Endothelial cell of umbilical vein (primary cell): ENCODE data around the gene SESN2. TPM values are rescaled to one million over a fixed set of nuclear protein-coding genes. Genes with fewer than 3 reads are reported as not detected.
"Not testable (repeated sequence)": the region's sequence is repeated elsewhere in the genome, so short reads cannot be mapped to it uniquely, and the experiment has no call there.

Source experiments
- BruUV-seq: library from RNA; stranded (reverse); fragments of 400-500 nt; replicated peaks from 2 replicates; lab custom pipeline; 2021; lab: Mats Ljungman, UMichigan
- CTCF ChIA-PET: fragments of 300-600, 350-600 bp; sonication (Branson Sonifier 250); formaldehyde crosslinking; loops from one replicate; lab custom pipeline; 2021; ENCODE audit warnings: antibody characterized with exemption, inconsistent platforms; lab: Charles Lee
- POLR2A ChIA-PET: fragments of 300-600, 350-600 bp; sonication (Branson Sonifier 250); formaldehyde crosslinking; loops from one replicate; lab custom pipeline; 2021; ENCODE audit warnings: antibody characterized with exemption, inconsistent platforms; lab: Charles Lee
- DNase-seq: peaks from one replicate; pipeline ENCODE4 v3.0.0-alpha.2; 2011; ENCODE audit warnings: low read depth, low spot score
- FAIRE-seq: peaks from 2 replicates; lab custom pipeline; 2011; peaks lifted over from hg19 to GRCh38; lab: Jason Lieb, UNC
- H2AFZ ChIP-seq: 2 replicates; pipeline ENCODE4 v1.6.0; 2012; ENCODE audit warnings: low read depth, low read length, control low read depth, inconsistent platforms
- H3K27ac ChIP-seq: 2 replicates; pipeline ENCODE4 v1.5.1; 2011; ENCODE audit warnings: low read depth, mild to moderate bottlenecking, control low read depth, low read length, moderate library complexity; ENCODE audit not compliant: insufficient read depth
- H3K27me3 ChIP-seq, 2 experiments: 2 replicates each; pipeline versions ENCODE4 v1.6.0 to v1.6.1; 2011; ENCODE audit warnings: low read length in 2 of 2, mixed read lengths in 1 of 2; ENCODE audit not compliant: control insufficient read depth in 2 of 2, insufficient read depth in 2 of 2
- H3K36me3 ChIP-seq, 2 experiments: 2 replicates in 1 of 2; 3 replicates in 1 of 2; pipeline ENCODE4 v1.5.1; 2011; ENCODE audit warnings: low read length in 2 of 2, mild to moderate bottlenecking in 1 of 2, moderate library complexity in 1 of 2; ENCODE audit not compliant: control insufficient read depth in 2 of 2, insufficient read depth in 2 of 2; ENCODE audit errors: extremely low read depth in 1 of 2
- H3K4me1 ChIP-seq: 3 replicates; pipeline ENCODE4 v1.5.1; 2011; ENCODE audit warnings: mild to moderate bottlenecking, low read length; ENCODE audit not compliant: control insufficient read depth, insufficient read depth; ENCODE audit errors: extremely low read depth
- H3K4me2 ChIP-seq: 2 replicates; pipeline ENCODE4 v1.6.1; 2011; ENCODE audit warnings: low read length, control low read depth, mixed read lengths; ENCODE audit not compliant: insufficient read depth
- H3K4me3 ChIP-seq, 3 experiments: fragments of 200-600 bp in 1 of 3; sonication (generic), shearing (Covaris generic) in 1 of 3; replicated peaks in 1 of 3; 2 replicates each; pipeline ENCODE4 v1.5.1; 2011 to 2016; ENCODE audit warnings: control low read depth in 3 of 3, low read length in 3 of 3, mild to moderate bottlenecking in 2 of 3, inconsistent platforms in 1 of 3, low read depth in 1 of 3, moderate library complexity in 1 of 3; ENCODE audit not compliant: insufficient read depth in 1 of 3
- H3K79me2 ChIP-seq: 2 replicates; pipeline ENCODE4 v1.6.0; 2012; ENCODE audit warnings: low read length, inconsistent platforms; ENCODE audit not compliant: control insufficient read depth, insufficient read depth
- H3K9ac ChIP-seq: replicated peaks from 2 replicates; pipeline ENCODE3; 2011; ENCODE audit warnings: low read length, control low read depth; ENCODE audit not compliant: insufficient read depth; ENCODE audit errors: extremely low read depth
- H3K9me1 ChIP-seq: replicated peaks from 3 replicates; pipeline ENCODE4 v1.6.0; 2011; ENCODE audit warnings: mild to moderate bottlenecking, low read length; ENCODE audit not compliant: control insufficient read depth, insufficient read depth; ENCODE audit errors: extremely low read depth
- H3K9me3 ChIP-seq: replicated peaks from 2 replicates; pipeline ENCODE4 v1.5.1; 2012; ENCODE audit warnings: low read length, inconsistent platforms; ENCODE audit not compliant: control insufficient read depth, insufficient read depth
- H4K20me1 ChIP-seq: replicated peaks from 2 replicates; pipeline ENCODE3; 2011; ENCODE audit warnings: mild to moderate bottlenecking, low read length; ENCODE audit not compliant: control insufficient read depth, insufficient read depth; ENCODE audit errors: extremely low read depth
- EZH2 ChIP-seq: IDR thresholded peaks from 2 replicates; pipeline ENCODE4 v1.6.1; 2012; ENCODE audit warnings: borderline replicate concordance, low read depth, mild to moderate bottlenecking, moderate library complexity, low read length, inconsistent platforms; ENCODE audit not compliant: severe bottlenecking
- GATA2 ChIP-seq: IDR thresholded peaks from 2 replicates; pipeline ENCODE4 v1.7.0; 2011; ENCODE audit warnings: low read depth, mild to moderate bottlenecking, moderate library complexity, mixed read lengths, low read length; ENCODE audit not compliant: insufficient read length, insufficient read depth
- JUN ChIP-seq: IDR thresholded peaks from 2 replicates; pipeline ENCODE4 v1.6.1; 2011; ENCODE audit warnings: borderline replicate concordance, low read depth; ENCODE audit not compliant: insufficient read length, insufficient read depth
- MYC ChIP-seq: IDR thresholded peaks from one replicate; pipeline ENCODE4 v1.6.1; 2011; ENCODE audit warnings: mild to moderate bottlenecking, low read depth, low read length
- POLR2A ChIP-seq: IDR thresholded peaks from 2 replicates; pipeline ENCODE4 v1.6.1; 2012; ENCODE audit warnings: low read depth, mild to moderate bottlenecking, control low read depth, low read length
- dilution Hi-C: fragments of 300-500 bp; cut with MboI; formaldehyde crosslinking; loops from one replicate; pipeline ENCODE4 v1.15.0; 2019; ENCODE audit warnings: low sequenced_read_pairs; ENCODE audit not compliant: extremely low pct_ligation_motif_present
- intact Hi-C: fragments of 100-400 bp; cut with micrococcal nuclease; formaldehyde crosslinking; loops from one replicate; pipeline ENCODE4 v1.10.0; 2022
- polyA plus RNA-seq, 4 experiments: library from polyadenylated mRNA; depleted of rRNA in 3 of 4; stranded (reverse) in 3 of 4; unstranded in 1 of 4; fragments of >200 nt; gene quantifications; 2 replicates each; pipeline versions ENCODE4 v1.2.1 to v1.2.3, GENCODE V29; 2011 to 2012; ENCODE audit warnings: missing spikeins in 1 of 4
- total RNA-seq: library from RNA; stranded (reverse); gene quantifications from 2 replicates; pipeline ENCODE4 v1.2.3, GENCODE V29; 2021
- TF ChIP-seq, protein P1 (sequence below), 2 donors: IDR thresholded peaks; 1 replicate in 1 of 2; 2 replicates in 1 of 2; pipeline ENCODE4 v1.5.1; 2011; ENCODE audit warnings: low read length in 2 of 2, mild to moderate bottlenecking in 2 of 2, moderate library complexity in 2 of 2, control low read depth in 1 of 2, inconsistent platforms in 1 of 2, low read depth in 1 of 2; ENCODE audit not compliant: insufficient read depth in 1 of 2; ENCODE audit errors: extremely low read depth in 1 of 2
- TF ChIP-seq, protein P2 (sequence below): IDR thresholded peaks from 2 replicates; pipeline ENCODE4 v1.6.1; 2011; ENCODE audit not compliant: insufficient read depth, insufficient read length

SESN2 gene
- total and polyA plus RNA-seq, 2 donors (not counting 3 experiments of a cell fraction or from before 2014, with no cell fraction given): 11.6 to 13.2 TPM

DNA sequence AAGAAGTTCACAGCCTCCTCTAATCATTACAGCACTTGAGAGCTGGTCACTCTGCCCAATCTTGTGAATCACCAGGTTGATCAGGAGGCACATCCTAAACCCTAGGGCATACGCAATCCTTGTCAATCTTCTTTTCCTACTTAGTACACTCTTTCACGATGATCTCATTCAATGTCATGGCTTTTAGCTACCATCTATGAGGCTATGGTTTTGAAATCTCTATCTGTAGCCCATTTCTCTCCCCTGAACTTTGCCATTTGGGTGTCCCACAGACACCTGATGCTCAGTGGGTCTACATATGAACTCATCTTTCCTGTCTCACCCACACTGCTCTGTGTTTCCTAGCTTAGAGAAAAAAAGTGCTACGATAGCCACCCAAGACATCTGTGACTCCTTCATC lies 67.7 kb downstream of the SESN2 start:
- H3K9me1 ChIP-seq: no peaks in the 10 kb centered on the region
- H3K36me3 ChIP-seq: peaks cover 0 to 4% of the 10 kb centered on the region in 2 experiments
- intact Hi-C loops (no loop called here), dilution Hi-C loops (no loop called here)
- TF ChIP-seq JUN: no peak
- TF ChIP-seq GATA2: no peak
- no peak for TF ChIP-seq EZH2
- no peak for TF ChIP-seq MYC
- TF ChIP-seq, protein P1, sequence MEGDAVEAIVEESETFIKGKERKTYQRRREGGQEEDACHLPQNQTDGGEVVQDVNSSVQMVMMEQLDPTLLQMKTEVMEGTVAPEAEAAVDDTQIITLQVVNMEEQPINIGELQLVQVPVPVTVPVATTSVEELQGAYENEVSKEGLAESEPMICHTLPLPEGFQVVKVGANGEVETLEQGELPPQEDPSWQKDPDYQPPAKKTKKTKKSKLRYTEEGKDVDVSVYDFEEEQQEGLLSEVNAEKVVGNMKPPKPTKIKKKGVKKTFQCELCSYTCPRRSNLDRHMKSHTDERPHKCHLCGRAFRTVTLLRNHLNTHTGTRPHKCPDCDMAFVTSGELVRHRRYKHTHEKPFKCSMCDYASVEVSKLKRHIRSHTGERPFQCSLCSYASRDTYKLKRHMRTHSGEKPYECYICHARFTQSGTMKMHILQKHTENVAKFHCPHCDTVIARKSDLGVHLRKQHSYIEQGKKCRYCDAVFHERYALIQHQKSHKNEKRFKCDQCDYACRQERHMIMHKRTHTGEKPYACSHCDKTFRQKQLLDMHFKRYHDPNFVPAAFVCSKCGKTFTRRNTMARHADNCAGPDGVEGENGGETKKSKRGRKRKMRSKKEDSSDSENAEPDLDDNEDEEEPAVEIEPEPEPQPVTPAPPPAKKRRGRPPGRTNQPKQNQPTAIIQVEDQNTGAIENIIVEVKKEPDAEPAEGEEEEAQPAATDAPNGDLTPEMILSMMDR (IDR thresholded peaks at IDR 0.05; ENCODE audit: extremely low read depth in 1 of 2, insufficient read depth in 1 of 2, low read depth in 1 of 2, low read length in 2 of 2): no peak
- no peak for TF ChIP-seq POLR2A
- TF ChIP-seq, protein P2, sequence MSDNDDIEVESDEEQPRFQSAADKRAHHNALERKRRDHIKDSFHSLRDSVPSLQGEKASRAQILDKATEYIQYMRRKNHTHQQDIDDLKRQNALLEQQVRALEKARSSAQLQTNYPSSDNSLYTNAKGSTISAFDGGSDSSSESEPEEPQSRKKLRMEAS: no peak
- no peak overlapping the region for H2AFZ ChIP-seq
- DNase-seq: no peak
- no peaks in the 10 kb centered on the region for H3K27me3 ChIP-seq
- no peak overlapping the region for H3K4me3 ChIP-seq
- H3K4me2 ChIP-seq: no peak overlapping the region
- ChIA-PET CTCF (interaction anchor here (1.0 to 2.2 kb wide), 2 partner anchors 33 to 78 kb away, joined by 4 to 5 read pairs; no protein-coding TSS in a partner anchor), POLR2A (no interaction called here)
- peaks cover 11% of the 10 kb centered on the region for H3K4me1 ChIP-seq
- FAIRE-seq: no peak
- BruUV-seq: no TSS peak
- no peak overlapping the region for H3K9ac ChIP-seq
- H3K9me3 ChIP-seq: no peaks in the 10 kb centered on the region
- H4K20me1 ChIP-seq: no peaks in the 10 kb centered on the region
- H3K79me2 ChIP-seq: peaks cover 6% of the 10 kb centered on the region
- no peak overlapping the region for H3K27ac ChIP-seq

DNA sequence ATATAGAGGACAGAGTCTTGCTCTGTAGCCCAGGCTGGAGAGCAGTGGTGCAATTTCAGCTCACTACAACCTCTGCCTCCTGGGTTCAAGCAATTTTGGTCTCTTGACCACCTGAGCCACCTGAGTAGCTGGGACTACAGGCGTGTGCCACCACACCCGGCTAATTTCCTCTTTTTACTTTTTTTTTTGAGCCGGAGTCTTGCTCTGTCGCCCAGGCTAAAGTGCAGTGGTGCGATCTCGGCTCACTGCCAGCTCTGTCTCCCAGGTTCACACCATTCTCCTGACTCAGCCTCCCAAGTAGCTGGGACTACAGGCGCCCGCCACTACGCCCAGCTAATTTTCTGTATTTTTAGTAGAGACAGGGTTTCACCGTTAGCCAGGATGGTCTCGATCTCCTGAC lies 68.1 kb downstream of the SESN2 start:
- CTCF ChIA-PET: interaction anchor here (2.2 kb wide), 1 partner anchor 32 kb away, joined by 5 read pairs; no protein-coding TSS in a partner anchor
- peaks cover 11% of the 10 kb centered on the region for H3K4me1 ChIP-seq
- H4K20me1 ChIP-seq, intact Hi-C loops, dilution Hi-C loops, DNase-seq, H3K9me1 ChIP-seq, H3K27ac ChIP-seq, H3K9ac ChIP-seq, H2AFZ ChIP-seq, H3K36me3 ChIP-seq, H3K79me2 ChIP-seq, H3K27me3 ChIP-seq, FAIRE-seq, H3K4me3 ChIP-seq, POLR2A ChIA-PET, H3K4me2 ChIP-seq, H3K9me3 ChIP-seq, BruUV-seq: not testable (repeated sequence)
